GM19463 (cell line): ENCODE results near the gene TMEM178B.

Experiments
- ATAC-seq: cut with Tn5 transposase; IDR thresholded peaks from one replicate; pipeline ENCODE4 v1.9.1; 2021; ENCODE audit warnings: mild to moderate bottlenecking, moderate library complexity; ENCODE audit not compliant: unreplicated experiment

Gene TMEM178B

GRCh38 chr7:141257597-141257996 is 183.7 kb downstream of the TMEM178B start:
- no peak for ATAC-seq

- no peak for ATAC-seq
These were observed 184.7 kb downstream of the TMEM178B start for GRCh38 chr7:141258559-141258958.

- no peak for ATAC-seq
These were observed 188.5 kb downstream of the TMEM178B start for GRCh38 chr7:141262101-141263090.

- no peak for ATAC-seq
These were observed 189.6 kb downstream of the TMEM178B start for GRCh38 chr7:141263508-141263907.

DNA sequence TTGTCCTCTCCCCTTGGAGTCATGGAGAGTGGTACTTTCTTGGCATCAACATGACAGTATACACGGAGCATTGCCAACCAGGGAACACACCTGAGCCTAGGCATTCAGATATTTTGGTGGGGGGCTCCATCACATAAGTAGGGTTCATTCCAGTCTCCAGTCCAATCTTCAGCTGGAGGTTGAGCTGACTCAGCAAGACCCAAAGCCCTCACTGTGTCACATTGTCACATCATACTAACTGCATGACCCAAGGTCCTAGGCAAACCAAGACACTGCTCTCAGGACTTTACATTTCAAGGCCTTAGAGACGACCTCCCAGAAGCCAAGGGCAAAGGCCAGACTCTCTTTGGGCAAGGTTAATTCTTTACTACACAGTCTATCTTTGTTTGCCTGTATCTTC is 190.1 kb downstream of the TMEM178B start:
- no peak for ATAC-seq

- no peak for ATAC-seq
These were observed 190.6 kb downstream of the TMEM178B start for GRCh38 chr7:141264511-141264910.

DNA sequence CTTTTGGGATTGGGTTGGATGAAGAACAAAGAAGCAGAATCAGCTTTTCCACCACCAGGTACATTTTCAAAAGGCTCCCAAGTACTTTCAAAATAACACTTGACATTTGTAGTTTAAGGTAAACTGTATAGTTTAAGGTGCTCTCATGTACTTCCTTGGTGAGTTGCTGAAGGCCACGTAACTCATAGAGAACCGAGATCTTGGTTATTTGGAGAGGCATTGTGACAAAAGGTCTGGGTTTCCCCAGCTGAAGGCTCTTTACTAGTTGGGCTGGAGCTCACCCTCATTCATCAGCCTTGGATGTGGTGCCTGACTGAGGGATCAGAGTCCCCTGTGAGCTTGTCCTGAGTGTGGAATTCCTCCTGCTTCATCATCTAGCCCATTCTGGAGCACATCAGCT is 191.8 kb downstream of the TMEM178B start:
- ATAC-seq: no peak

GRCh38 chr7:141268614-141269013 is 194.8 kb downstream of the TMEM178B start:
- ATAC-seq: no peak

DNA sequence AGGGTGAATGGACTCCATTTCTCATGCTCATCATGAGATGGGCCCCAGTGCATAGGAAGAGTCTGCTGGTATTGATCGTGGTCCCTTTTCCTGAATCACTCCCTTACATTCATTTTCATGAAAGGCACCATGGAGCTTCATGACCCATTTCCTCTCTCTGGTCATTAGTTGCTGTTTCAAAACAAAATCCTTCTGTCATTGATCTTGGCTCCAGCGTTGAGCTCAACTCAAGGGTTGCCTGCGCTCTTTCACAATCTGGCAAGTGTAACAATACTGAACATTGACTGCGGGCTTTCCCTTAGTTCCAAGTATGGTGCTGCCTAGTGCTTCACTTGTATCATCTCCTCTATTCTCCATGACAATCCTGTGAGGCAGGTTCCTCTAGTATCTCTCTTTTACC is 197.6 kb downstream of the TMEM178B start:
- no peak for ATAC-seq

- no peak for ATAC-seq
These were observed 198.6 kb downstream of the TMEM178B start for GRCh38 chr7:141272417-141272816.

DNA sequence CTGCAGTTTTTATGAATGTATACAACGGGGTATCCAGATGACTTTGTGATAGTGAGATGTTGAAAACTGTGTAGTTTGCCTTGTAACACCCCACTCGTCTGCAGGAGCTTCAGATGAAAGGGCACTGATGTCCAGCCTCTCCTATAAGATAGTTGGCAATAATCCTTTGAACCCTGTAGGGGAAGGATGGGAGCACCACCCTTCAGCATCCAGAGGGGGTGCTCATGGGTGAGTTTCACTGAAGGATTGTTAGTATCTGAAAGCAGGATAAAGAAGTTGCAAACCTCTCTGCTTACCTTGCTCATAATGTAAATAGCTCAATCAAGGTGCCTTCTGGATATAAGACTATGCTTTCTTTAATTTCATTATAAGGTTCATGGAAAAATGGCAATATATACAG is 201.5 kb downstream of the TMEM178B start:
- no peak for ATAC-seq

DNA sequence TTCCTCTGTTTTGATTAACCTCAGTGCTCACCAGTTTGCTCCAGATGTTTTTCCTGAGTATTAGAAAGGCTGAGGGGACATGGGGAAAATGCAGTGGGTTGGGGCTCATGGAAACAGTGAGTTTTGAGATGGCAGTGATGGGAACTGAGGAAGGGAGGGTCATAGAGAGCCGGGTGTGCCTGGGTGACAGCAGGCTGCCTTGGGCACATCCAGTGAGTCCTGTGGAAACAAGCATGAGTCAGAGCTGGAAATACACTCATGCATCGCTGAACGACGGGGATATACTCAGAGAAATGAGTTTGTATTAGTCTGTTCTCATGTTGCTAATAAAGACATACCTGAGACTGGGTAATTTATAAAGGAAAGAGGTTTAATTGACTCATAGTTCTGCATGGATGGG is 202.2 kb downstream of the TMEM178B start:
- no peak for ATAC-seq

DNA sequence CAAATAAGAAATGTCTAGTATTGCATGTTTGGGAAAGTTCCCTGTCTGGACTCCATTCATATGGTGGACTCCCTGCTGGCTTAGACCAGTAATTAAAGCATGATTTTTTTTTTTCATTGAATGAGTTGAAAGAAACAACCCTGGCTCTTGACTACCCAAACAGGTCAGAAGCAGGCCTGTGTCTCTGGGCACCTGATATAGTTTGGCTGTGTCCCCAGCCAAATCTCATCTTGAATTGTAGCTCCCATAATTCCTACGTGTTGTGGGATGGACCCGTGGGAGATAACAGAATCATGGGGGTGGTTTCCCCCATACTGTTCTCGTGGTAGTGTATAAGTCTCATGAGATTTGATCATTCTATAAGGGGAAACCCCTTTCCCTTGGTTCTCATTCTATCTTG is 206.2 kb downstream of the TMEM178B start:
- no peak for ATAC-seq

- ATAC-seq: no peak
These were observed 207.4 kb downstream of the TMEM178B start for GRCh38 chr7:141281311-141281710.

DNA sequence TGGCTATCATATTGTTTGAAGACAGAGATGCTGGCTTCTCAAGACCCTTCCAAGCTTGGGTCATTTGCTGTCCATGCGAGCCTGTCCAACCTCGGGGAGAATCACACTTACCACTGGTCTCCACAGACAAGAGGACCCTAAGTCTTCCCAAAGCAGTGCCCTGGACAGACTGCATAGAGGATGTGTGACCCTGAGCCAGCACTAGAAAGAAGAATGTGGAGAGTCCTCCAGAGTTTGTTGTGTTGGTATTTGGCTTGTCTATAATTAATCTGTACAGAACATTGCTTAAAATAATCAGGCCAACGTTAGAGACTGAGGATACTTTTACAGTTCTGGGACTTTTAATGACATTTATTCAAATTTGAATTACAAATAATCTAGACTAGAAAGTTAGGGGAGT is 212.7 kb downstream of the TMEM178B start:
- no peak for ATAC-seq

DNA sequence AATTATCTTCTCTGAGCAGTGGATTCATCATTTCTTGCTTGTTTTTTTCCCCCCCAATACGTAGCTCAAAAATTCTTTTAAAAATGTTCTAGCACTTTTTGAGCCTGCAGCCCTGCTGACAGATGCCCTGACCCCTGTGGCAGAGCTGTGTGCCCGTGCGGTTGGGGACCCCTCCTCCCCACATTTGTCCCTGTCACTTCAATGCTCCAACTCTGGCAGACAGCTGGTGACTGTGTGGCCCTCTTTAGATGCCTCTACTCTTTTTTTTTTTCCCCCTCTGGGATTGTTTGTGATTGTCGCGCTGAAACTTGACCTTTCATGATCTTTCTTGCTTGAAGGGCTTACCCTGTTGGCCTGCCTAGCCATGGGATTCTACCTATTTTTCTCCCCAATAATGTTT is 214.1 kb downstream of the TMEM178B start:
- ATAC-seq: no peak

GRCh38 chr7:141288626-141289025 is 214.8 kb downstream of the TMEM178B start:
- ATAC-seq: no peak

DNA sequence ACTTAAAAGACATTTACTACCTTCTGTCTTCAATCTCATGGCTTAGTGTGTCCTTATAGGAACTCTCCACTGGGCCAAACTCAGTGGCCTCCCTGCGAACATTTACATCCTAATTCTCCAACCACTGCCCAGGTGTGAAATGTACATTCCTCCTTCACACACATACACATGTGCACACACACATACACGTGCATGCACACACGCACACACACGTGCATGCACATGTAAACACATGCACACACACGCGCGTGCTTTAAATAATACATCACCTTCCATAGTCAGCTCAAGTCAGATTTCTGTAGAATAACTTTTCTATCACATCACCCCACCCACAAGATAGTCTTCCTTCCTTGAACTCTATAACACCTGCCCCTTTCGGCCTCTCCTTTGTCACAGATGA is 216.5 kb downstream of the TMEM178B start:
- ATAC-seq: no peak

- ATAC-seq: no peak
These were observed 217.1 kb downstream of the TMEM178B start for GRCh38 chr7:141290973-141291372.

DNA sequence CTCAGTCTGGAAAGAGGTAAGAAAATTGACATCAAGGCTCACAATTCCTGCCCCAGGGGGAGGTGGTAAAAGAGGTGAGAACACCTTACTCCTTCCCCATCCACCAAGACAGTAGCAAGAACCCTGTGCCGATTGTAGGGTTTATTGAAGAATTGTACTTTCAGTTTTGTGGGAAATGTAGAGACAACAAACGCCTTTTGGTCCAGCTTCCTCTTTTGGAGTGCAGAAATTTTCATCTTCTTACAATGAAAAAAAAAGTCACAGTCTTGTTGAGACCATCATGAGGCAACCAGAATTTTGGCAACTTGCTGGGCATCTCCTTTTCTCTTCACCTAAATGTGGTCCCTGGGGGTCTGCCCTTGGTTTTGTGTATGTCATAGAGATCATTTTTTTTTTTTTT is 217.7 kb downstream of the TMEM178B start:
- ATAC-seq: no peak

GRCh38 chr7:141294143-141294829 is 220.4 kb downstream of the TMEM178B start:
- no peak for ATAC-seq

GRCh38 chr7:141295367-141295895 is 221.6 kb downstream of the TMEM178B start:
- ATAC-seq: no peak
